ENCODE data around the gene LIMCH1.

The LIMCH1 gene

GRCh38 chr4:41746025-41746439 is 208.1 kb downstream of the LIMCH1 start:
- H3K9me3 ChIP-seq (ENCODE audit: control insufficient read depth, insufficient read depth, low read length), result no peaks in the 10 kb centered on the region
- peaks cover 11% of the 10 kb centered on the region for H3K4me1 ChIP-seq (ENCODE audit: control insufficient read depth, insufficient read depth, low read length)
- peaks cover 97% of the 10 kb centered on the region for H3K27me3 ChIP-seq (ENCODE audit: control insufficient read depth, insufficient read depth, low read length)
- peak overlapping the region; percentile 12 for H3K4me3 ChIP-seq (ENCODE audit: low read depth, low read length)
- no peak overlapping the region for H3K9ac ChIP-seq (ENCODE audit: low read depth, low read length)
- no peaks in the 10 kb centered on the region for H3K36me3 ChIP-seq (ENCODE audit: control insufficient read depth, insufficient read depth, low read length)

GRCh38 chr4:41746440-41747229 is 208.7 kb downstream of the LIMCH1 start:
- Histone ChIP-seq H3K27me3 (ENCODE audit: control insufficient read depth, insufficient read depth, low read length) (peaks cover 97% of the 10 kb centered on the region), H3K9ac (ENCODE audit: low read depth, low read length) (no peak overlapping the region), H3K4me3 (ENCODE audit: low read depth, low read length) (peak overlapping the region; percentile 12), H3K4me1 (ENCODE audit: control insufficient read depth, insufficient read depth, low read length) (peaks cover 13% of the 10 kb centered on the region), H3K36me3 (ENCODE audit: control insufficient read depth, insufficient read depth, low read length) (no peaks in the 10 kb centered on the region), H3K9me3 (ENCODE audit: control insufficient read depth, insufficient read depth, low read length) (no peaks in the 10 kb centered on the region)

- Histone ChIP-seq H3K9ac (ENCODE audit: low read depth, low read length) (no peak overlapping the region), H3K27me3 (ENCODE audit: control insufficient read depth, insufficient read depth, low read length) (peaks cover 97% of the 10 kb centered on the region), H3K36me3 (ENCODE audit: control insufficient read depth, insufficient read depth, low read length) (no peaks in the 10 kb centered on the region), H3K9me3 (ENCODE audit: control insufficient read depth, insufficient read depth, low read length) (no peaks in the 10 kb centered on the region), H3K4me3 (ENCODE audit: low read depth, low read length) (peak overlapping the region; percentile 12), H3K4me1 (ENCODE audit: control insufficient read depth, insufficient read depth, low read length) (peaks cover 13% of the 10 kb centered on the region)
These were observed 209.5 kb downstream of the LIMCH1 start for GRCh38 chr4:41747230-41748055.

DNA sequence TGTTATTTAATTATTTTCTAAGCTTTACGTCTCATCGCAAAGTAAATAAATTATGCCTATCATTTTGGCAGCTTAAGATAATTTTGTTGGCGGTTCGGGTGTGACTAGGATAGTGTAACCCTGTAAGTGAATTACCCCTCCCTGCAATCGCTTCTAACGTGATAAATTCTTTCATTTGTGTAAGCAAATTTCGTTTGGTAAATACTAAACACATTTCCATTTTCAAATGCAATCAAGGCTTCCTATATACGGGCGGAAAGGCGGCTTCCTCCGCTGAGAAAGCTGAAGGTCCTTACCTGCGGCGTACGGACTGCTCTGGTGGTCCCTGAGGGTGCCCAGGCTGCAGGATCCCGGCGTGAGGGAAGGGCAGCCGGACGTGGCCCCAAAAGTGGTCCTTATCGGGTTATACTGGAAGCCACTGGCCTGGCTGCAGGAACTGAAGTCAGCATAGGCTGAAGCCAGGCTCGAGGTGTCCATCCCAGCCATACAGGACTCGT is 210.2 kb downstream of the LIMCH1 start:
- H3K4me1 ChIP-seq (ENCODE audit: control insufficient read depth, insufficient read depth, low read length), result peaks cover 13% of the 10 kb centered on the region
- H3K36me3 ChIP-seq (ENCODE audit: control insufficient read depth, insufficient read depth, low read length), result no peaks in the 10 kb centered on the region
- H3K9me3 ChIP-seq (ENCODE audit: control insufficient read depth, insufficient read depth, low read length), result no peaks in the 10 kb centered on the region
- peak overlapping the region; percentile 8 for H3K4me3 ChIP-seq (ENCODE audit: low read depth, low read length)
- no peak overlapping the region for H3K9ac ChIP-seq (ENCODE audit: low read depth, low read length)
- peaks cover 97% of the 10 kb centered on the region for H3K27me3 ChIP-seq (ENCODE audit: control insufficient read depth, insufficient read depth, low read length)

DNA sequence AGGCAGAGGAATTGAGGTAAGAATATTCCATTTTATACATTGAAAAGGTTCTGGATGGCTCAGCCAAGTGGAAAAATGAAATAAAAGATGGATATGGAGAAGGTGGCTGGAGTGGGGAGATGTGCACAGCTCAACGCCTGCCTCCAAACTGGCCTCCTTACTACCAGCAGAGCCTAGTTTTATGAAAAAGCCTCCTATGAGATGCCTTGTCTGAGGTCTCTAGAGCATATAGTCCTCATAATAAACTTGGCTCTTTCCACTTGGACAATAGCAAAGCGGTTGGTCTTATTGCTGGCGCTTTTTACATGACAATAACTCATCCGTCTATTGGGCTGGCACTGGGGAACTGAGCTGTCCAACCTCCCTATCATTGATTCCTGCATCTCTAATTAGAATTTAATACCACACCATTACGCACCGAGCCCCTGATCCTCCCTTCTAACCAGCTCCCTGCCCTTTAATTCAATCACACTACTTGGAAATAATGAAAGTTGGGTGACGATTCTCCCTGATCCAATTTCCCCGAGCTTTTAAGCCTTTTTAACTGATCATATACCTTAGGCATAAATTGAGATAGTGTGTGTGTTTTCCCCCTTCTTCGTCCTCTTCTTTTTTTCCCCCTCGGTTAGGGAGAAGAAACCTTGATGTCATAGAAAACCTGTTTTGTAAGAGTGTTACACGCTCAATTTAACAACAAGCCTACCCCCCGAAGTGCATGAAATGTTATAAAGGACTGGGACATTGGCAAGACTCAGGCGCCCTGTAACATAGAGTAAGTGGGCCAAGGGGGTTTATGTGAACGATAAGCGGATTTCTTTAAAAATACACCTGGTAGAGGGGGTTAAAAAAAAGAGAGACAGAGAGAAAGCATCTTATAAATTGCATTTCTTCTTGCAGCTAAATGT is 210.9 kb downstream of the LIMCH1 start, which contains the start of gene PHOX2B:
PHOX2B (minus strand) TSS at position 155 of the 905 bp plus-strand sequence; CDS start at position 40, 115 bp downstream.
- Histone ChIP-seq H3K4me1 (ENCODE audit: control insufficient read depth, insufficient read depth, low read length) (peaks cover 13% of the 10 kb centered on the region), H3K4me3 (ENCODE audit: low read depth, low read length) (peak within 1 kb of the TSS; percentile 13), H3K36me3 (ENCODE audit: control insufficient read depth, insufficient read depth, low read length) (no peaks in the 10 kb centered on the region), H3K27me3 (ENCODE audit: control insufficient read depth, insufficient read depth, low read length) (peaks cover 97% of the 10 kb centered on the region), H3K9me3 (ENCODE audit: control insufficient read depth, insufficient read depth, low read length) (no peaks in the 10 kb centered on the region), H3K9ac (ENCODE audit: low read depth, low read length) (no peak within 1 kb of the TSS)

DNA sequence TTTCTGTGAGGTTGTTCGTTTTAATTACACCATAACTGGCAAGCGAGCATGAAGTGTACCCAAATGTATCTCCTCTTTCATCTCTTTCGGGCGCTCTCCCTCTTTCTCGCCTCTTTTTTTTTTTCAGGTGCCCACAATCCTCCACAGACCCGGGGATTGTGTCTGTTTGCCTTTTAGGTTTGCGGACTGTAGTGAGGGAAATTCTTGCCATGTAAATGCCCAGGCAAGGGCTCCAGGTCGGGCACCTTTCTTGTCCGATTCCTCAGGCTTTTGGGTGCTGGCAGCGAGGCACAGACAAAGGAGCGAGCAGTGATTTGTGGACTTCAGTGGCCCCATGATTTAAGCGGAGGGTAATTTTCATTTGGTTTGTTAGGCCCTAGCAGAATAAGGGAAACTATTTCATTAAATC is 211.7 kb downstream of the LIMCH1 start:
- Histone ChIP-seq H3K4me1 (ENCODE audit: control insufficient read depth, insufficient read depth, low read length) (peaks cover 13% of the 10 kb centered on the region), H3K27me3 (ENCODE audit: control insufficient read depth, insufficient read depth, low read length) (peaks cover 97% of the 10 kb centered on the region), H3K36me3 (ENCODE audit: control insufficient read depth, insufficient read depth, low read length) (no peaks in the 10 kb centered on the region), H3K9ac (ENCODE audit: low read depth, low read length) (no peak overlapping the region), H3K4me3 (ENCODE audit: low read depth, low read length) (peak overlapping the region; percentile 1), H3K9me3 (ENCODE audit: control insufficient read depth, insufficient read depth, low read length) (no peaks in the 10 kb centered on the region)

Measured in iPS-15b (cell line).